ENCODE data around the gene CD46.
"Not testable (repeated sequence)": the region's sequence is repeated elsewhere in the genome, so short reads cannot be mapped to it uniquely, and the experiment has no call there.

CD46 gene

DNA sequence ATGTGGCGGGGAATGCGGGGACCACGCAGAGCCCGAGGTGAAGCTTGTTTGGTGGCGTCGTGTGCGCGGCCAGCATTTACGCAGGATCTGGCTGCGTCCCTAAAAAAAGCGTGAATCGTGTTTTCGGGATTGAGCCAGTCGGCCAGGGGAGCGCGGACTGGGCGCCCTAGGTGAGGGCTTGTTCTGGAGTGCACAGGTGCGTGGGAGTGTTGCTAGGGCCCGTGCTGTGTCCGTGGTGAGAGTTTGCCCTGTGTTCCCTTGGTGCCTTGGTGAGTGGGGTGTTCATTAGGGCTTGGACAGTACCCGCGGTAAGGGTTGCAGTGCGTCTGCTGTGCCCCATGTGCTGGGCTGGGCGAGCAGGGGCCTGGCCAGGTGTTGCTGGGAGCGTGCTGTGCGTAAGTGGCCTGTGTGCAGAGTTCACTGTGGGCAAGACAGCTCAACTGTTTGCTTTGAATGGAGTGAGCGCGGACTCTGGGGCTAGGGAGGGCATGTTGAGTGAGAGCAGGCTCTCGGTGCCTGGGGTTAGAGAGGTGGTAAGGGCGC is 673 bp downstream of the CD46 start:
- peak; percentile 58 for DNase-seq

DNA sequence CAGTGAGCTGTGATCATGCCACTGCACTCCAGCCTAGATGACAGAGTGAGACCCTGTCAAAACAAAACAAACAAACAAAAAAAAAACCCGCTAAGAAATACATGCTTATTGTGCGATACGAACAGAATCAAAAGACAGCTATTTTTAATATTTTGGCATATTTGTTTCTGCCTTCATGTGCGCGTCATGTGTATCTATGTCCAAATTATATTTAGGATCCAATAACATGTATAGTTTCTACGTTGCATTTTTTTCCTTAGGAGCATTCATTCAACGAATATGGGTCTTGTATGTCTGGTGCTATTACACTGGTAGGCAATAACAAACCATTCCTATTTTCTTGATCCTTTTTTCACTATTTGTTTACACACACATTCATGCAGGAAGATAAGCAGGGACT is 1.8 kb downstream of the CD46 start:
- DNase-seq = no peak

DNA sequence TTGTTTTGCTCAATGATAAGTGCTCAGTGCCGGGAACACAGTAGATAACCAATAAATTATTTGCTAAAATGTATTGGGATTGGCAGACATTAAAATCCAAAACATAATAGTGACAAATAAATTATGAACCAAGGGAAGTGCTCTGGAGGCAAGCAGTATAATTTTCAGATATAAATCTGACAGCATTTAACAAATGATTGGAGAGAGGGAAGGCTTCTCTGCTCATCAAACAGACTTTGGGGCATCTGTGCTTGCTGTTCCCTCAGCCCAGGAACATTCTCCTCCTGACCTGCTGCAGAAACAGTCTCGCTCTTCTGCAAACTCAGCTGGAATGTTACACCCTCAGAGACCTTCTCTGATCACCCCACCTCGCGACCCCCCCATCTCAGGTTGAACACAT is 2.2 kb downstream of the CD46 start:
- DNase-seq = no peak

DNA sequence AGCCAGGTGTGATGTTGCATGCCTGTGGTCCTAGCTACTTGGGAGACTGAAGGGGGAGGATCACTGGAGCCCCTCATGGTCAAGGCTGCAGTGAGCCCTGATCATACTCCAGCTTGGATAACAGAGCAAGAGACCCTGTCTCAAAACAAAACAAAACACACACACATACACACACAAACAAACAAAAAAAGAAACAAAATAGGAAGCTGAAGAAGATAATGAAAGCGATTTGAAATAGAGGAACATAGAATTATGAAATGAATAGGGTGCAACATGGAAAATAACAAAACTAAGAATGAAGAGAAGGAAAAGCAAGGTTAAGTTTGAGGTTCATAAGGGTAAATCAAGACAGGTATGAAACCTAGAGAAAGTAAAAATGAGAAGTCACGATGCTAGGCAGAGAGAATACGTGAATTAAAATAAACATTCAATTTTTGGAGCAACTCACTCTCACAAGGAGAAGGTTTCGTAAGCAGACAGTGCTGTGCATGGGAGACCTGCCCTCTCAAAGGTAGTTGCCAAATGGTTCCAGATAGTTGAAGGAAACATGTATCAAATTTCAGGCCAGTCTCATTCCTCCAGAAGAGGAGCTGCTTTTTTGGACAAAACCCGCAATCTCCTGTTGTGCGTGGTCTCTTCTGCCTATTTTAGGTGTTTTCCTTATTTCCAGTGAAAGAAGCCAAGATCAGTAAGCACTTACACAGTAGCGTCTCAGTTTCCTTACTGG is 3.3 kb downstream of the CD46 start:
- DNase-seq = no peak

DNA sequence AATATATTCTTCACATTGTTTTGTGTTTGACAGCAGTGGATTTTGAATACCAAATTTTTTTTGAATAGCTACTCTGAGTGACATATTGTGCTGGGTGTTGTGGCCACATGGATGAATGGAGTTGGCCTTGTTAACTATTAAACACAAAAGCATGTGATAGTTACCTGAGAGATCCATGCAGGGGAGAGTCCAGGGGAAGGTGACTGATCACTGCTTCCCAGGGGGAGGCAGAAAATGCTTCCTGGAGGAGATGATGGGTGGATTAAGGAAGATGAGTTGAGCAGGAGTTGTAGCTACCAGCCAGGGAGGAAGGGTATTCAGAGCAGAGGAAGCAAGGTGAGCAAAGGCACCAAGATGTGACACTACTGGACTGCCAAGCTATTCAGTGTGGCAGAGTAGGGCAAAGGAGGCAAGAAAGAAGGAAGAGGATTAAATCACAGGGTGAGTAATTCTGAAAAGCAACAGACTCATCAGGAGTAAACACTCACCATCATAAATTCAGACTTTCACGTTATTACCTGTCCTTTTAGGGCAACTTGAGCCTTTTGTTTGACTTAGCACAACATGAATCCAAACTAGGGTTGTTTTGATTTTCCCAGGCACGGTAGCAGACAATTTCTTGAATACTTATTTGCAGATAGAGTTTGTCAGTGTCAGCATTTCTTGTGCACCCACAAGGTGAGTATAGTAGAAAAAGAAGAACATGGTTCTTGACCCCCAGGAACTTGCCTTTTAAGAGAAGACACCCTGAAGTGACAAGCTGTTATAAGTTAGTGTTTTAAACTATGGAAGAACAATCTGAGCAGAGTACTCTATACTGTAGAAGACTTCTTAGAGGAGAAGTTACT is 4.2 kb downstream of the CD46 start:
- DNase-seq = no peak

DNA sequence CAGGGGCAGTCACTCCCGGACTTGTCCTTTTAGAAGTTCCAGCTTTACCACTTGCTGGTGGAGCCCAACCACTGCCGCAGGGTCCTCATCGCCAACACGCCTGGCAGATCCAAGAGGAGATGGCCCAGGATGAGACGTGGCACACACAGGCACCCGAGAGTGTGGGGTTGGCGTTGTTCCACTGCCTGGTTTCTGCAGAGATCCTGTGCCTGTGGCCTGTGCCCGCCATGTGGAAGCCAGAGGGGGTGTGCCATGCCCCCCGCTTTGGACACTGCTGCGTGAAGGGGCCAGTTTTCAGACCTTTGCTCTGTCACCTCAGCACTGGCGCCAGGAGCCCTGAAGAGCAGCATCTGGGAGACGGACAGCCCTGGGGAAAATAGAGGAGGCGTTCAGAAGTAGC is 10.8 kb downstream of the CD46 start:
- no peak for DNase-seq

DNA sequence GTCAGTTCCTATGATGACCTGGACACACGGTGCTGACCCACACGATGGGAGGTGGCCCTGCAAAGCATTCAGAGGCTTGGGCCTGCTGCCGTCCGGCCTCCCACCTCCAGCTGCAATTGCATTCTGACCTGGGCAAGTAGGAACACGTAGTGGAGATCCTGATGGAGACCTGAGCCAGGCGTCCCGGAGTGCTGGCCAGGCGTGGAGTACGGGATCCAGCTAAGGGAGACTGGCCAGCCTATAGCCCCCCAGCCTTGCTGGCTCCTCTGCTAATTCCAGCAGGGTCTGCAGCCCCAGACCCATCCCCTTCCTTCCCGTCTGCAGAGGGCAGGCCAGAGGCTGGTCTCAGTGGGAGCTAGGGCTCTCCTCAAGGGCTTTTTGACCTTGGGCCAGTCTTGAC is 11.2 kb downstream of the CD46 start:
- no peak for DNase-seq

DNA sequence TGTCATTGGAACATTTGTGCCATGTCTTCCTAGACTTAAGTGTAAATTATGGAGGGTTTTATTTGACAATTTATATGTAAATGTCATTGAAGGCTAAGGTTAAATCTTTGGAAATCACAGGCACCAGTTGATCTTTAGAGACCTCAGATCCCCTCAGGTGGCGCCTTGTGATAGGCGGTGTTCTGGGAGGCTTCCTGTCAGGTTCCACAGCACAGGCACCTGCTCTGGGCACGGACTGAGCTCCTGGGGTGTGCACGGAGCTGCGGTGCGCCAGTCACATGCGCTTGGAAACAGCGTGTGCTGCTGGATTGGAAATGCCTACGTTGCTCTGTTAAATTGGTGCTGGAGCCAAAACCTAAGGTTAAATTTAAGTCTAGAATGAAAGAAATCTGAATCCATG is 12.1 kb downstream of the CD46 start:
- no peak for DNase-seq

DNA sequence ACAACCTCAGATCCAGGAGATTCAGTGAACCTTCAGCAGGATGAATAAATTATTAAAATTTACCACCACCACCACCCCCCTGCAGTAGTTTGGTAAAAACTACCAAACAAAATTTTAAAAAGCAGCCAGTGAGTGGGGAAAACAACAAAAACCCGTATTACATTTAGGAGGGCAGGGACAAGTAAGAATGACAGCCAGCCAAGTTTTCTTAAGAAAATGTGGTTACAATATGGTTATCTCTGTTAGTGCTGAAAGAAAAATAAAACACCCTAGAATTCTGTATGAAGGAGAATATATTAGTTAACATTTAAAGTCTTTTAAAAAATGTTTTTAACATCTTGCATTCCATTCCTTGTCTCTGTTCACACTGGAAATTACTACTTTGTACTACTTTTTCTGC is 14.7 kb downstream of the CD46 start:
- no peak for DNase-seq

DNA sequence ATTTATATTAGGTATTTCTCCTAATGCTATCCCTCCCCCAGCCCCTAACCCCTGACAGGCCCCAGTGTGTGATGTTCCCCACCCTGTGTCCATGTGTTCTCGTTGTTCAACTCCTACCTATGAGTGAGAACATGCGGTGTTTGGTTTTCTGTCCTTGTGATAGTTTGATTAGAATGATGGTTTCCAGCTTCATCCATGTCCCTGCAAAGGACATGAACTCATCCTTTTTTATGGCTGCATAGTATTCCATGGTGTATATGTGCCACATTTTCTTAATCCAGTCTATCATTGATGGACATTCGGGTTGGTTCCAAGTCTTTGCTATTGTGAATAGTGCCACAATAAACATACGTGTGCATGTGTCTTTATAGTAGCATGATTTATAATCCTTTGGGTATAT is 18.7 kb downstream of the CD46 start:
- DNase-seq = not testable (repeated sequence)

DNA sequence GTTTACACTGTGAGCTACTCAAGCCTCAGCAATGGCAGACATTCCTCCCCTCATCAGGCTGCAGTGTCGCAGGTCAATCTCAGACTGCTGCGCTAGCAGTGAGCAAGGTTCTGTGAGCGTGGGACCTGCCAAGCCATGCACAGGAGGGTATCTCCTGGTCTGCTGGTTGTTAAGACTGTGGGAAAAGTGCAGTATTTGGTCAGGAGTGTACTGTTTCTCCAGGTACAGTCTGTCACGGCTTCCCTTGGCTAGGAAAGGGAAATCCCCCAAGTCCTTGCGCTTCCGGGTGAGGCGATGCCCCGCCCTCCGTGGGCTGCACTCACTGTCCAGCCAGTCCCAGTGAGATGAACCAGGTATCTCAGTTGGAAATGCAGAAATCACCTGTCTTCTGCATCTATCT is 24.2 kb downstream of the CD46 start:
- not testable (repeated sequence) for DNase-seq

DNA sequence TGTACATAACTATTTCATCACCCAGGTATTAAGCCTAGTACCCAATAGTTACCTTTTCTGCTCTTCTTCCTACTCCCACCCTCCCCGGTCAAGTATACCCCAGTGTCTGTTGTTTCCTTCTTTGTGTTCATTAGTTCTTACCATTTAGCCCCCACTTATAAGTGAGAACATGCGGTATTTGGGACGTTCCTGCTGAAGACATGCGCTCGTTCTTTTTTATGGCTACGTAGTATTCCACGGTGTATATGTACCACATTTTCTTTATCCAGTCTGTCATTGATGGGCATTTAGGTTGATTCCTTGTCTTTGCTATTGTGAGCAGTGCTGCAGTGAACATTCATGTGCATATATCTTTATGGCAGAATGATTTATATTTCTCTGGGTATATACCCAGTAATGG is 25.6 kb downstream of the CD46 start:
- DNase-seq = not testable (repeated sequence)

DNA sequence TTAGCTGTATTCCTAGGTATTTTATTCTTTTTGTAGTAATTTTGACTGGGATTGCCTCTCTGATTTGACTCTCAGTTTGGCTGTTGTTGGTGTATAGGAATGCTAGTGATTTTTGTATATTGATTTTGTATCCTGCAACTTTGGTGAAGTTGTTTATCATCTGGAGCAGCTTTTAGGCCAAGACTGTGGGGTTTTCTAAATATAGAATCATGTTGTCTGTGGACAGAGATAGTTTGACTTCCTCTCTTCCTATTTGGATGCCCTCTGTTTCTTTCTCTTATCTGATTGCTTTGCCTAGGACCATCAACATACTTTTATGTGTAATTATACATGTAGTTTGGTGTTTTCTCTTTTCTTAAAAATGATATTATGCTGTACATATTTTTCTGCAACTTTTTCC is 27.2 kb downstream of the CD46 start:
- no peak for DNase-seq

DNA sequence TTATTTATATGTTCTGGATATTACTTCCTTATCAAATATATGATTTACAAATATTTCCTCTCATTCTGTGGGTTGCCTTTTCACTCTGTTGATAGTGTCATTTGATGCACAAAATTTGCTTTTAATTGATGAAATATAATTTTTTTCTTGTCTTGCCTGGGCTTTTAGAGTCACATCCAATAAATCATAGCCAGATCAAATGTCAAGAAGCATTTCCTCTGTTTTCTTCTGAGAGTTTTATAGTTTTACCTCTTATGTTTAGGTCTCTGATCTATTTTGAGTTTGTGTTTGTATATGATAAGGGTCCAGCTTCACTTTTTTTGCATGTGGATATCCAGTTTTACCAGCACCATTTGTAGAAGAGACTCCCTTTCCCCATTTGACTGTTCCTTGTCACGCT is 29.5 kb downstream of the CD46 start:
- DNase-seq = no peak

DNA sequence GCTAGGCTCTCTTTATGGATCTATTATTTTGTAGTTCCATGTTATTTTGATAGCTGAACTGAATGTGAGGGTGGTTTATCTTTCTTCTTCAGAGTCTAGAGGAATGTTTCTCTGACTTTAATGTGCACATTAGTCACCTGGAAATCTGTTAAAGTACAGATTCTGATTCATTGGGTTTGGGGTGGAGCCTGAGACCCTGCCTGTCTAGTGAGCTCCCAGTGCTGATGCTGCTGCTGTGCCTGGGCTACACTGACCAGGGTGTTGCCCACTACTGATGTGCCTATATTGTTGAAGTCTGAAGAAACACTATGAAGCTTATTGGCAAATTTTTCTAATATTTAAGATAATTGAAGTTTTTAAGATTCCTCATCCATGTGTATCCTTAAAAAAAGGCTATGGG is 35.9 kb downstream of the CD46 start:
- no peak for DNase-seq

DNA sequence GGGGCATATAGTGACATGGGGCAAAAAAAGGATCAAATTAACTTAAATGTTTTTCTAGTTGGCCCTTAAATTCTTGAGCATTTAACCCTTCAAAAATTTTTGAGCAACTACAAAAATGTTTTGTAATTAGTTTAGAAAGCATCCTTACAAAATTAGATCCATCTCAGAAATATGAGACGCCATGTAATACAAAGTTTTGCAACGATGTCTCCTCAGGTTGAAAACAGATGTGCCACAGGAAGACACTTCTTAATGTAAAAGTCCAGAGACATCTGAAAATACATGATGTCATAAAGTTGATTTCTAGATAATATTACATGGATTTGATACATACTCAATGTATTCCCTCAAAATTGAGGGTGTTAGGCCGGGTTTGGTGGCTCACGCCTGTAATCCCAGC is 37.5 kb downstream of the CD46 start:
- no peak for DNase-seq

DNA sequence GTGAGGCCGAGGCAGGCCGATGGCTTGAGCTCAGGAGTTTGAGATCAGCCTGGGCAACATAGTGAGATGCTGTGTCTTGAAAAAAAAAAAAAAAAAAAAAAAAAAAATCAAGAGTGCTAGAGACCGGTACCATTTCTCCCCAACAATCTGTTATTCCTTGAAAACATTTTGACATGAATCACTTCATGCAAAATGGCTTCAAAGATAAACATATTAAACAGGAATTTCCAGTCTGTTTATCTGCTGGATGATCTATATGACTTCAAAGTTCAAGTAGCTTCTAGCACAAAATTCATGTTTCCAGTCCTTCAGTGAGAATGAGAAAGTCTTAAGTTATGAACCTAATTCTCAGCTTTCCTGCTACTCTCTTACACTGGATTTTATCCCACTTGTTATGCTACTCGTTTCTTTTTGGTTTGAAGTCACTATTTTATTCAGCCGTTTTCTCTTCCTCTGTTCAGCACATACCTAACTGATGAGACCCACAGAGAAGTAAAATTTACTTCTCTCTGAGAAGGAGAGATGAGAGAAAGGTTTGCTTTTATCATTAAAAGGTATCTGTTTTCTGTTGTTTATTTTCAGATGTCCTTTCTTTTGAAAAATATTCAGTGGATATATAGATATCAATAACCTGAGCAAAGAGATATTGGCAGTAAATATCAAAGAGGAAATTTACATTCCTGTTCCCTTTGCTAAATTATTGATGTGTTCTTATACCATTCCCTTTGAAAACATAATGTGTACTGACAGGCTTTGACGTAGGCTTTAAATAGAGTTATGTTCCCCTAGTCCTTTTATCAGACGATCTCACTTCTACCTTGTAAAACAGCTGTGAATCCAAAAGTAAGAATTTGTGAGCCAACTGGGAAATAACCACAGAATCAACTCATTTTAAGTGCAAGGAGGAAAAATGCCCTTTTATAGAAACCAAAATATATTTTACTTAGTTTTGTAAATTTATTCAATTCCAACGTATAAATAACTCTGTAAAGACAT is 38.2 kb downstream of the CD46 start:
- no peak for DNase-seq

DNA sequence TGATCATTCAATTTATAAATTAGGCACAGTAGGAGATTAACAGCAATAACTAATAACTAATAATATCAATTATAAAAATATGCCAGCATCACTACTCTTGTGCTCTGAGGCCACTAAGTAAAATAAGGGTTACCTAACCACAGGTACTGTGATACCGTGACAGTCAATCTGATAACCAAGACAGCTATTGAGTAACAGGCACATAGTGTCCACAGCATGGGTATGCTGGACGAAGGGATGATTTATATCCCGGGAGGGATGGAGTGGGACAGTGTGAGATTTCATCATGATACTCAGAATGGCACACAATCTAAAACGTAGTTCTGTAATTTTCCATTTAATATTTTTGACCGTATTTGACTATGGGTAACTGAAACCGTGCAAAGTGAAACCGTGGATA is 39.4 kb downstream of the CD46 start:
- DNase-seq = no peak

DNA sequence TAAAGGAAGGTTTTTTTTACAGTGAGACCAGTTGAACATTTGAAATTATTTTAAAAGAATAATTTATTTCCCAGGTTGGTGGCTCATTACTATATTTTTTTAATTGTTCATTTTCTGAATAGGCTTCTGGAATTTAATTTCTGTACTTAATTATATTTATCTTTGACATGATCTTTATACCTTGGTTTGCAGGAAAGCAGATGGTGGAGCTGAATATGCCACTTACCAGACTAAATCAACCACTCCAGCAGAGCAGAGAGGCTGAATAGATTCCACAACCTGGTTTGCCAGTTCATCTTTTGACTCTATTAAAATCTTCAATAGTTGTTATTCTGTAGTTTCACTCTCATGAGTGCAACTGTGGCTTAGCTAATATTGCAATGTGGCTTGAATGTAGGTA is 41.5 kb downstream of the CD46 start:
- DNase-seq = no peak

DNA sequence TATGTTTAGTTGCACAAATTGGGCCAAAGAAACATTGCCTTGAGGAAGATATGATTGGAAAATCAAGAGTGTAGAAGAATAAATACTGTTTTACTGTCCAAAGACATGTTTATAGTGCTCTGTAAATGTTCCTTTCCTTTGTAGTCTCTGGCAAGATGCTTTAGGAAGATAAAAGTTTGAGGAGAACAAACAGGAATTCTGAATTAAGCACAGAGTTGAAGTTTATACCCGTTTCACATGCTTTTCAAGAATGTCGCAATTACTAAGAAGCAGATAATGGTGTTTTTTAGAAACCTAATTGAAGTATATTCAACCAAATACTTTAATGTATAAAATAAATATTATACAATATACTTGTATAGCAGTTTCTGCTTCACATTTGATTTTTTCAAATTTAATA is 43.0 kb downstream of the CD46 start:
- no peak for DNase-seq

DNA sequence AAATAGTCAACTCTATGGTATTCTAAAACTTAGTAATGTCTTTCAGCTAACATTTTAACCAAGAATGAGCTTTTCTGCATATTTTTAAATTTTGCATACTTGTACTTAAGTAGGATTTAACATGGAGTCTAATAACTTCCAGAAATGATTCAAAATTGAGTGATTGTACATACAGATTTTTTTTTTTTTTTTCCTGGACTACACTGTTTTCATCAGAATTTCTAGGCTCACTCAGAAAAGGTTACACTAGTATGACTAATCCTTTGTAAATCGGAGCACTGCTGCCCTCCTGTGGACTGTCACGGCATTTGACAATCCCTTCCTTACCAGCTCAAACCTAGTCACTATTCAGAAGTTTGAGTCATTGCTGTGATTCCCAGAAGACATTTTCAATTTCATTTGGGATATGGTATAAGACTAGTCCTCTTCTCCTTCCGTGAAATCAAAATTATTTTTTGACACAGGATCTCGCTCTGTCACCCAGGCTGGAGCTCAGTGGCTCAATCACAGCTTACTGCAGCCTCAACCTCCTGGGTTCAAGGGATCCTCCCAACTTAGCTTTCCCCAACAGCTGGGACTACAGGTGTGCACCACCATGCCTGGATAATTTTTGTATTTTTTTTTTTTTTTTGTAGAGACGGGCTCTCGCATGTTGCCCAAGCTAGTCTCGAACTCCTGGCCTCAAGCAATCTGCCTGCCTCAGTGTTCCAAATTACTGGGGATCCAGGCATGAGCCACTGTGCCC is 45.5 kb downstream of the CD46 start:
- peak; percentile 88 for DNase-seq

DNA sequence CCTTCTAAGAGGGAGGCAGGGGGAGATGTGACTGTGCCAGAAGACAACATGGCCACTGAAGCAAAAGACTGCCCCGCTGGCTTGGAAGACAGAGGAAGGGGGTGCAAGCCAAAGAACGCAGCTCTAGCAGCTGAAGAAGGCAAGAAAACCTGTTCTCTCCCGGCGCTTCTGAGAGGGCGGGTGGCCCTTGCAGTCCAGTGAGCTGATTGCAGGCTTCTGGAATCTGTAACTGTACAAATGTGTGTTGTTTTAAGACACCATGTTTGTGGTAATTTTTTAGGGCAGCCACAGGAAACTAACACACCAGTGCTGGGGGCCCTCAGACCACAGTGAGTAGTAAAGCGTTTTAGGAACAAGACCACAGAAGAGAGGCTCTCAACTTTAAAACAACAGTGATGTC is 47.0 kb downstream of the CD46 start:
- DNase-seq = no peak
